Heart left ventricle (tissue), 16 donors: Measurements from ENCODE around the gene EMC8. TPM values are rescaled to one million over a fixed set of nuclear protein-coding genes. Genes with fewer than 3 reads are reported as not detected.

Source experiments
- ATAC-seq, 4 donors: fragments of 200-7000 bp; cut with Tn5 transposase; one replicate each; pipeline ENCODE4 v1.9.1; 2020 to 2022; ENCODE audit warnings: moderate library complexity in 4 of 4, mild to moderate bottlenecking in 3 of 4, moderate number of reproducible peaks in 1 of 4
- DNase-seq, 5 donors: peaks; one replicate each; pipeline ENCODE4 v3.0.0-alpha.2; 2020
- H3K27ac ChIP-seq, 12 donors: fragments of 200-600 bp; sonication (generic) in 4 of 12; one replicate each; pipeline versions ENCODE4 v1.5.0 to v1.8.0; 2016 to 2022; ENCODE audit warnings: mild to moderate bottlenecking in 2 of 12
- H3K27me3 ChIP-seq, 9 donors: fragments of 200-600 bp; sonication (generic) in 2 of 9; one replicate each; pipeline versions ENCODE4 v1.5.1 to v1.8.0; 2016 to 2022; ENCODE audit warnings: mild to moderate bottlenecking in 3 of 9
- H3K36me3 ChIP-seq, 9 donors: fragments of 200-600 bp; sonication (generic) in 2 of 9; one replicate each; pipeline versions ENCODE4 v1.5.0 to v1.8.0; 2018 to 2022; ENCODE audit warnings: mild to moderate bottlenecking in 2 of 9
- H3K4me1 ChIP-seq, 12 donors: fragments of 200-600 bp; sonication (generic) in 4 of 12; one replicate each; pipeline versions ENCODE4 v1.5.0 to v1.8.0; 2016 to 2022; ENCODE audit warnings: mild to moderate bottlenecking in 3 of 12
- H3K4me3 ChIP-seq, 12 donors: fragments of 200-600 bp; sonication (generic) in 4 of 12; one replicate each; pipeline versions ENCODE4 v1.5.0 to v1.8.0; 2017 to 2022; ENCODE audit warnings: mild to moderate bottlenecking in 9 of 12, moderate library complexity in 4 of 12
- H3K9me3 ChIP-seq, 12 donors: fragments of 200-600 bp; sonication (generic) in 4 of 12; one replicate each; pipeline versions ENCODE4 v1.5.0 to v1.8.0; 2016 to 2022; ENCODE audit warnings: mild to moderate bottlenecking in 1 of 12
- POLR2A ChIP-seq, 2 donors: fragments of 450-650 bp; IDR thresholded peaks; one replicate each; pipeline ENCODE4 v1.6.1; 2017; ENCODE audit warnings: antibody characterized with exemption in 2 of 2, mild to moderate bottlenecking in 2 of 2, moderate library complexity in 2 of 2
- WGBS, 4 donors: extraction: QIAGEN DNeasy Blood & Tissue Kit in 2 of 4; methylation state at CpG; one replicate each; pipeline versions ENCODE4 v1.1.5 to v1.1.7; 2013 to 2018; 5-methylcytosine and 5-hydroxymethylcytosine counted together
- intact Hi-C, 10 donors: fragments of 100-400 bp; cut with DNase I; formaldehyde crosslinking; loops; one replicate each; pipeline versions ENCODE4 v1.11.1 to v1.14.2; 2022
- polyA plus RNA-seq, 2 donors: library from polyadenylated mRNA; stranded (reverse); fragments of 200-250 nt; gene quantifications; one replicate each; pipeline ENCODE4 v1.2.3, GENCODE V29; 2013
- total RNA-seq, 9 donors: library from RNA; depleted of rRNA in 2 of 9; stranded (reverse); fragments of >200 nt in 2 of 9; fragmentation: NEBNext Ultra II Directional in 3 of 9; extraction: Animal tissue kit (Norgen Biotek cat#: 25700) in 3 of 9; gene quantifications; one replicate each; pipeline versions ENCODE4 v1.1.0 to v1.2.4, GENCODE V29; 2016 to 2023
- TF ChIP-seq, protein P1 (sequence below), 12 donors: fragments of 200-600 bp; sonication (generic) in 4 of 12; IDR thresholded peaks; one replicate each; pipeline versions ENCODE4 v1.5.0 to v1.8.0; 2018 to 2022; ENCODE audit warnings: antibody characterized with exemption in 12 of 12, mild to moderate bottlenecking in 5 of 12
- donor health status: ischemic (EF 13 %, LVEDD 7.1; RV severe dilation, severe dysfunction).
- donor health status: healthy with polysubstance abuse.
- donor health status: DM: no; HTN: yes; CAD: no.
- donor health status: DM: no; HTN: no; CAD: no.
- donor health status: ischemic (EF 25% LVEDD 6.9; RV normal size, moderate dysfunction).
- donor health status: ischemic (EF 25% LVEDD 5.7; RV mildly dilated, moderate dysfunction).
- donor health status: healthy.
- donor health status: DM: yes; HTN: yes; CAD: no.
- donor health status: ischemic (EF 35%, LVEDD 5.7; RV mildly dilated, moderate dysfunction).
- donor health status: nonischemic (EF 11% LVEDD 7.7; RV severe dilation, severe dysfunction).
- donor health status: DM: yes; HTN: yes; CAD: no.
- donor health status: PGD.
- donor health status: ischemic (EF 29% LVEDD 5.4; RV normal size, mild dysfunction).
- donor health status: nonischemic (EF 23%, LVEDD 6.1; RV moderate dilation, normal function).

The EMC8 gene
- total and polyA plus RNA-seq, 11 donors: 9.2 to 39.1 (median 24.4) TPM

DNA sequence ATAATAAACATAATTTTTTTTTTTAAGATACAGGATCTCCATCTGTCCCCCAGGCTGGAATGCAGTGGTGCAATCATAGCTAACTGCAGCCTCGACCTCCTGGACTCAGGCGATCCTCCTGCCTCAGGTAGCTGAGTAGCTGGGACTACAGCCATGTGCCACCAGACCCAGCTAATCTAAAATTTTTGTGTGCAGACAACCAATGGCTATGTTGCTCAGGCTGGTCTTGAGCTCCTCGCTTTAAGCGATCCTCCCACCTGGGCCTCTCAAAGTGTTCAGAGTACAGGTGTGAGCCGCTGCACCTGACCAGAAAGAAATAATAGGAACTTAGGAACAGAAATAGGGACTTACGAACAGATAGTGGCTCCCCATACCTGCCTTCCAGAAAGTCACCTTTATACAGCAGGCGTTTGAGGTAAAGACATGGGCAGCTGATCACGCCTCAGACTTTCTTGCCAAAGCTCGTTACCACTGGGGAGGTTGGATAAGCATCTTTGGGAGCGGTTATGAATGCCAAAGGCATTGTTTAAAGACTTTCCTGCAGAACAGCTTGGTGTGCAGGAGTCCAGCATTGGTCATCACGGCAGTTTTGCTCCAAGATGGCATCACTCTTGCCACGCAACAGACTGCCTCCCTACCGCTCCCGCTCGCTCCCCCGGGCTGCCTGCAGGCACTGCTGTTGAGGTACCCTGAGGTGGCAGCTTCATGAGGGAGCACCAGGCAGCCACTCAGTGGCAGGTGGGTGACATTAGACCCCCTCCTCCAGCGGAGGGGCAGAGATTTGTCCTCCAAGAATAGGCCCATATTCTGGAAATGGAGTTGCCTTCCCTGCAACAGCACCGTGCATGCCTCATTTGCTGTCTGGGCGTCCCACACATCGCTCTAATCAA, 13.7 kb upstream of the EMC8 start:
- TF ChIP-seq, protein P1, sequence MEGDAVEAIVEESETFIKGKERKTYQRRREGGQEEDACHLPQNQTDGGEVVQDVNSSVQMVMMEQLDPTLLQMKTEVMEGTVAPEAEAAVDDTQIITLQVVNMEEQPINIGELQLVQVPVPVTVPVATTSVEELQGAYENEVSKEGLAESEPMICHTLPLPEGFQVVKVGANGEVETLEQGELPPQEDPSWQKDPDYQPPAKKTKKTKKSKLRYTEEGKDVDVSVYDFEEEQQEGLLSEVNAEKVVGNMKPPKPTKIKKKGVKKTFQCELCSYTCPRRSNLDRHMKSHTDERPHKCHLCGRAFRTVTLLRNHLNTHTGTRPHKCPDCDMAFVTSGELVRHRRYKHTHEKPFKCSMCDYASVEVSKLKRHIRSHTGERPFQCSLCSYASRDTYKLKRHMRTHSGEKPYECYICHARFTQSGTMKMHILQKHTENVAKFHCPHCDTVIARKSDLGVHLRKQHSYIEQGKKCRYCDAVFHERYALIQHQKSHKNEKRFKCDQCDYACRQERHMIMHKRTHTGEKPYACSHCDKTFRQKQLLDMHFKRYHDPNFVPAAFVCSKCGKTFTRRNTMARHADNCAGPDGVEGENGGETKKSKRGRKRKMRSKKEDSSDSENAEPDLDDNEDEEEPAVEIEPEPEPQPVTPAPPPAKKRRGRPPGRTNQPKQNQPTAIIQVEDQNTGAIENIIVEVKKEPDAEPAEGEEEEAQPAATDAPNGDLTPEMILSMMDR (IDR thresholded peaks at IDR 0.05): no peak
- TF ChIP-seq POLR2A (IDR thresholded peaks at IDR 0.05): no peak
- H3K4me3 ChIP-seq: no peak overlapping the region
- H3K27ac ChIP-seq: no peak overlapping the region
- no peak for DNase-seq
- peak in 1 of 4 donors; percentile 11 for ATAC-seq
- intact Hi-C loops: loop anchor here in 1 of 10 donors (10.0 kb wide), 1 partner anchor 702 kb away; the partner anchor contains the start of gene FOXF1
- H3K9me3 ChIP-seq: no peaks in the 10 kb centered on the region
- peaks cover 0 to 40% (median 7%) of the 10 kb centered on the region in 9 donors for H3K27me3 ChIP-seq
- no peaks in the 10 kb centered on the region for H3K4me1 ChIP-seq
- no peaks in the 10 kb centered on the region for H3K36me3 ChIP-seq
- WGBS, 4 donors: 83 to 87% (median 84%) methylated on average over 19 to 20 of the region's 20 CpGs

DNA sequence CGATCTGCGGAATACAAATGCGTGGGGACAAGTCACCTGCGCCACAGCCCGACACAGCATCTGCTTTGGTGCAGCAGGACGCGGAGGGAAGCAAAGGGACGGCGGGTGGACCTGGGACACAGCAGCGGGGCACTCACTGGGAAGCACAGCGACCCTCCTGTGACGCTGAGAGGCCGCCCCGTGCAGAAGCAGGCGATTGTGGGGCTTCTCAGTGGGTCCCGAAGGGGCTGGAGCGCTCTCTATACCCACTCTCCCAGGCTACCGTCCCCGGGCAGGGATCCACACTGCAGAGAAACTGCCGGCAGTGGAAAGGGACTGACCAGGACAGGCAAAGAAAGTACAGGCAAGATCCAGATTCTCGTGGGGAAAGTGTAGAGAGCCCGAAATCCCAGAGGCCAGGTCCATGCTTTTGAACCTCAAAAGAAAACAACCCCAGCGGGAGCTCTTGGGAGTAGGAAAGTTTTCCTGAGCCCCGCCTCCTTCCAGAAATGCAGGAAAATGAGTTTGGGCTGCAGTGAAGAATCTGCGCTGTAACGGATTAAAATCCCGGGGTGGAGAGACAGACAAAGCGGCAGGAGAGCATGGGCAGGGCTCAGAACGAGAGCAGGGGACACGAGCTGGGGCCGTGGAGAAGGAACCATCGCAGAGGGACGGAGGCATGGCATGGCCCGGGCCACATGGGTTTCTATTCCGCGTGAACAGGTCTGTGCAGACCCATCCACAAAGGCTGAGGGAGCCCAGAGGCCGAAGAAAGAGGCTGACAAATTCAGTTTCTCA, 12.9 kb upstream of the EMC8 start:
- Histone ChIP-seq H3K4me3 (no peak overlapping the region), H3K27me3 (peaks cover 0 to 32% (median 5%) of the 10 kb centered on the region in 9 donors), H3K36me3 (peaks cover 0 to 2% (median 1%) of the 10 kb centered on the region in 9 donors), H3K9me3 (no peaks in the 10 kb centered on the region), H3K27ac (no peak overlapping the region), H3K4me1 (no peaks in the 10 kb centered on the region)
- ATAC-seq (no peak), DNase-seq (no peak)
- intact Hi-C loops: loop anchor here in 1 of 10 donors (10.0 kb wide), 1 partner anchor 703 kb away; the partner anchor contains the start of gene FOXF1
- WGBS, 4 donors: 38 to 46% (median 45%) methylated on average over 37 of the region's 37 CpGs
- TF ChIP-seq, protein P1 (IDR thresholded peaks at IDR 0.05): no peak
- no peak for TF ChIP-seq POLR2A (IDR thresholded peaks at IDR 0.05)

DNA sequence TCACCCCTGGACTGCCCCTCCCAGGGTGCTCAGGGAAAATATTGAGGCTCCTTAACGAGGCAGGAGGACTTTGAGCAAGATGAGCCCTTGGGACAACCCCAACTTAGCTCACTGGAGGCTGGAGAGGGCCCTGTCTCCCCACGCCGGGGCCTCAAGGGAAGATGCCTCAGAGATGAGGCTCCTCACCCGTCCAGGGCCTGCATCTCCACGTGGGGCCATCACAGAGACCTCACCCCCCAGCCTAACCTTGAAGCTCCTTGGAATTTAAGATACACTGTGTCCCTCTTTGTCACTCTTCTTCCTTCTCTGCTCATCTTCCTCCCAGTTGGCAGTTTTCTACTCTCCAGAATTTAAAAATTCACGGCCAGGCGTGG, 11.4 kb upstream of the EMC8 start:
- TF ChIP-seq, protein P1 (IDR thresholded peaks at IDR 0.05): no peak
- no peak for TF ChIP-seq POLR2A (IDR thresholded peaks at IDR 0.05)
- H3K27ac ChIP-seq: no peak overlapping the region

More for the DNA sequence above, 11.4 kb upstream of the EMC8 start:
- Histone ChIP-seq H3K9me3 (no peaks in the 10 kb centered on the region), H3K36me3 (peaks cover 0 to 17% (median 16%) of the 10 kb centered on the region in 9 donors), H3K4me1 (peaks cover 0 to 2% (median 0%) of the 10 kb centered on the region in 12 donors), H3K4me3 (no peak overlapping the region), H3K27me3 (peaks cover 0 to 29% (median 4%) of the 10 kb centered on the region in 9 donors)
- WGBS, 4 donors: 81 to 90% (median 87%) methylated on average over 7 of the region's 7 CpGs
- intact Hi-C loops: loop anchor here in 1 of 10 donors (10.0 kb wide), 1 partner anchor 704 kb away; the partner anchor contains the start of gene FOXF1
- DNase-seq: no peak
- peak in 1 of 4 donors; percentile 19 for ATAC-seq
